Left hindlimb (tissue), 1 donor: ENCODE measurements around the gene CDH4.

Experiments
- DNase-seq: peaks from one replicate; pipeline ENCODE4 v3.0.0-alpha.2; 2018

Gene CDH4

GRCh38 chr20:61896058-61896961 lies 644.2 kb downstream of the CDH4 start:
- DNase-seq: no peak

GRCh38 chr20:61897401-61898295 lies 645.6 kb downstream of the CDH4 start:
- DNase-seq: no peak

GRCh38 chr20:61898405-61898804 lies 646.3 kb downstream of the CDH4 start:
- DNase-seq: no peak

GRCh38 chr20:61900011-61900944 lies 648.2 kb downstream of the CDH4 start:
- no peak for DNase-seq

GRCh38 chr20:61900945-61901293 lies 648.9 kb downstream of the CDH4 start:
- DNase-seq: no peak

GRCh38 chr20:61901392-61902220 lies 649.5 kb downstream of the CDH4 start:
- DNase-seq: no peak

- DNase-seq: no peak
These were observed 650.3 kb downstream of the CDH4 start for GRCh38 chr20:61902221-61902869.

- no peak for DNase-seq
These were observed 651.7 kb downstream of the CDH4 start for GRCh38 chr20:61903575-61904340.

GRCh38 chr20:61904456-61904855 lies 652.4 kb downstream of the CDH4 start:
- DNase-seq: no peak

- DNase-seq: no peak
These were observed 653.9 kb downstream of the CDH4 start for GRCh38 chr20:61905781-61906523.

- DNase-seq: no peak
These were observed 655.2 kb downstream of the CDH4 start for GRCh38 chr20:61907081-61907891.

GRCh38 chr20:61908057-61909026 lies 656.3 kb downstream of the CDH4 start:
- no peak for DNase-seq

- no peak for DNase-seq
These were observed 657.0 kb downstream of the CDH4 start for GRCh38 chr20:61909028-61909427.

- DNase-seq: no peak
These were observed 657.8 kb downstream of the CDH4 start for GRCh38 chr20:61909821-61910220.

- DNase-seq: no peak
These were observed 659.8 kb downstream of the CDH4 start for GRCh38 chr20:61911824-61912223.

GRCh38 chr20:61912665-61913422 lies 660.8 kb downstream of the CDH4 start:
- no peak for DNase-seq
